OCI-LY7 (cell line): ENCODE results near the gene RNF152. TPM values are rescaled to one million over a fixed set of nuclear protein-coding genes. Genes with fewer than 3 reads are reported as not detected.

Experiments used
- BruUV-seq: library from RNA; stranded (reverse); fragments of 400-500 nt; replicated peaks from 2 replicates; lab custom pipeline; 2021; lab: Mats Ljungman, UMichigan
- CTCF ChIA-PET: fragments of 300-600 bp; sonication (Branson Sonifier 250); formaldehyde crosslinking; loops from one replicate; lab custom pipeline; 2022; ENCODE audit warnings: antibody characterized with exemption; ENCODE audit not compliant: unreplicated experiment; lab: Charles Lee
- POLR2A ChIA-PET: fragments of 300-600 bp; sonication (Branson Sonifier 250); formaldehyde crosslinking; loops from one replicate; lab custom pipeline; 2022; ENCODE audit warnings: antibody characterized with exemption; lab: Charles Lee
- DNase-seq: peaks from one replicate; pipeline ENCODE4 v3.0.0-alpha.2; 2015; ENCODE audit warnings: low spot score
- H2AFZ ChIP-seq: fragments of 200-600 bp; sonication (generic), shearing (Covaris generic); 2 replicates; pipeline ENCODE4 v1.6.1; 2014; ENCODE audit warnings: mild to moderate bottlenecking, antibody characterized with exemption, low read length, moderate library complexity
- H3K27ac ChIP-seq: fragments of 200-600 bp; sonication (generic); 2 replicates; pipeline ENCODE4 v1.5.1; 2014; ENCODE audit warnings: mixed run types, low read depth, mild to moderate bottlenecking, moderate library complexity, low read length, inconsistent platforms; ENCODE audit not compliant: poor library complexity, severe bottlenecking
- H3K36me3 ChIP-seq: fragments of 200-600 bp; sonication (generic); 2 replicates; pipeline ENCODE4 v1.6.1; 2014; ENCODE audit warnings: mild to moderate bottlenecking, antibody characterized with exemption, low read length, moderate library complexity, mixed read lengths; ENCODE audit not compliant: insufficient read depth
- H3K4me1 ChIP-seq: fragments of 200-600 bp; sonication (generic); 2 replicates; pipeline ENCODE4 v1.5.1; 2014; ENCODE audit warnings: mild to moderate bottlenecking, low read length; ENCODE audit not compliant: insufficient read depth, poor library complexity, severe bottlenecking
- H3K4me2 ChIP-seq: fragments of 200-600 bp; sonication (generic); 2 replicates; pipeline ENCODE4 v1.6.1; 2014; ENCODE audit warnings: mild to moderate bottlenecking, low read length
- H3K4me3 ChIP-seq: fragments of 200-600 bp; sonication (generic); 2 replicates; pipeline ENCODE4 v1.5.1; 2014; ENCODE audit warnings: mild to moderate bottlenecking, low read depth, low read length; ENCODE audit not compliant: poor library complexity, severe bottlenecking
- H3K79me2 ChIP-seq: fragments of 200-600 bp; sonication (generic); 2 replicates; pipeline ENCODE4 v1.6.1; 2016; ENCODE audit warnings: low read depth, mild to moderate bottlenecking, low read length, moderate library complexity, mixed read lengths; ENCODE audit not compliant: insufficient read depth
- H3K9me2 ChIP-seq: fragments of 200-600 bp; sonication (generic); 2 replicates; pipeline ENCODE4 v1.6.1; 2016; ENCODE audit warnings: mild to moderate bottlenecking, low read length, mixed read lengths; ENCODE audit not compliant: insufficient read depth
- H3K9me3 ChIP-seq: fragments of 200-600 bp; sonication (generic); 2 replicates; pipeline ENCODE4 v1.6.1; 2014; ENCODE audit warnings: mild to moderate bottlenecking, mixed run types, low read length, mixed read lengths
- H4K20me1 ChIP-seq: fragments of 200-600 bp; sonication (generic); 2 replicates; pipeline ENCODE4 v1.6.1; 2014; ENCODE audit warnings: mild to moderate bottlenecking, antibody characterized with exemption, low read length, moderate library complexity, mixed read lengths; ENCODE audit not compliant: insufficient read depth
- CTCF ChIP-seq: fragments of 200-600 bp; sonication (generic); conservative IDR thresholded peaks from 2 replicates; pipeline ENCODE4 v1.5.1; 2014; ENCODE audit warnings: mild to moderate bottlenecking, antibody characterized with exemption, low read length, moderate library complexity, mixed read lengths
- EZH2phosphoT487 ChIP-seq: fragments of 200-600 bp; sonication (generic); IDR thresholded peaks from 2 replicates; pipeline ENCODE4 v1.6.1; 2018; ENCODE audit warnings: low read depth, borderline replicate concordance, mild to moderate bottlenecking, mixed run types, antibody characterized with exemption, low read length, moderate library complexity, mixed read lengths
- intact Hi-C: fragments of 100-400 bp; cut with micrococcal nuclease; formaldehyde crosslinking; loops from one replicate; pipeline ENCODE4 v1.10.0; 2022; ENCODE audit not compliant: unreplicated experiment
- total RNA-seq, 2 experiments: library from RNA; depleted of rRNA in 1 of 2; stranded (reverse); fragments of >200 nt in 1 of 2; shearing (Covaris generic) in 1 of 2; gene quantifications; 2 replicates each; pipeline ENCODE4 v1.2.3, GENCODE V29; 2014 to 2022

The RNF152 gene
- total RNA-seq, 2 experiments from 2014 or later: not detected

- Histone ChIP-seq H3K27ac (no peak overlapping the region), H3K36me3 (no peaks in the 10 kb centered on the region), H2AFZ (no peak overlapping the region), H3K4me1 (no peaks in the 10 kb centered on the region), H3K79me2 (no peaks in the 10 kb centered on the region), H3K9me2 (no peaks in the 10 kb centered on the region), H3K4me3 (no peak overlapping the region), H3K9me3 (no peaks in the 10 kb centered on the region), H4K20me1 (no peaks in the 10 kb centered on the region), H3K4me2 (no peak overlapping the region)
- BruUV-seq: no TSS peak
- DNase-seq: no peak
- ChIA-PET POLR2A (no interaction called here), CTCF (no interaction called here)
- intact Hi-C loops: no loop called here
- TF ChIP-seq CTCF: no peak
- no peak for TF ChIP-seq EZH2phosphoT487
These were observed 39.0 kb upstream of the RNF152 start for GRCh38 chr18:61931654-61932379.

GRCh38 chr18:61929881-61930640 lies 37.3 kb upstream of the RNF152 start:
- intact Hi-C loops: no loop called here
- TF ChIP-seq CTCF (no peak), EZH2phosphoT487 (no peak)

More at GRCh38 chr18:61929881-61930640, 37.3 kb upstream of the RNF152 start:
- BruUV-seq: no TSS peak
- Histone ChIP-seq H3K27ac (no peak overlapping the region), H3K79me2 (no peaks in the 10 kb centered on the region), H3K9me3 (no peaks in the 10 kb centered on the region), H3K36me3 (no peaks in the 10 kb centered on the region), H4K20me1 (no peaks in the 10 kb centered on the region), H3K4me3 (no peak overlapping the region), H3K4me1 (no peaks in the 10 kb centered on the region), H3K9me2 (no peaks in the 10 kb centered on the region), H2AFZ (no peak overlapping the region), H3K4me2 (no peak overlapping the region)
- ChIA-PET POLR2A (no interaction called here), CTCF (no interaction called here)
- DNase-seq: no peak
